Spleen (tissue), 11 donors: ENCODE results near the gene KIR2DL3. TPM values are rescaled to one million over a fixed set of nuclear protein-coding genes. Genes with fewer than 3 reads are reported as not detected.
"Not testable (repeated sequence)": the region's sequence is repeated elsewhere in the genome, so short reads cannot be mapped to it uniquely, and the experiment has no call there.

Experiments used
- DNase-seq: peaks from one replicate; pipeline ENCODE4 v3.0.0-alpha.2; 2020
- H3K27ac ChIP-seq, 8 donors: fragments of 200-600 bp; sonication (generic) in 7 of 8; 1 replicate in 4 of 8; 2 replicates in 4 of 8; pipeline versions ENCODE4 v1.5.0 to v1.8.0; 2016 to 2021; ENCODE audit warnings: inconsistent platforms in 4 of 8, mild to moderate bottlenecking in 4 of 8, moderate library complexity in 1 of 8
- H3K27me3 ChIP-seq, 7 donors: fragments of 200-600 bp; sonication (generic) in 6 of 7; replicated peaks in 1 of 7; 1 replicate in 4 of 7; 2 replicates in 3 of 7; pipeline versions ENCODE4 v1.5.0 to v1.8.0; 2016 to 2021; ENCODE audit warnings: inconsistent platforms in 3 of 7, mild to moderate bottlenecking in 1 of 7
- H3K36me3 ChIP-seq, 6 donors: fragments of 200-600 bp; sonication (generic) in 5 of 6; 1 replicate in 4 of 6; 2 replicates in 2 of 6; pipeline versions ENCODE4 v1.5.0 to v1.8.0; 2016 to 2021; ENCODE audit warnings: inconsistent platforms in 2 of 6
- H3K4me1 ChIP-seq, 6 donors: fragments of 200-600 bp; sonication (generic) in 5 of 6; 1 replicate in 3 of 6; 2 replicates in 3 of 6; pipeline versions ENCODE4 v1.5.0 to v1.8.0; 2016 to 2021; ENCODE audit warnings: inconsistent platforms in 3 of 6
- H3K4me3 ChIP-seq, 8 donors: fragments of 200-600 bp; sonication (generic) in 7 of 8; 1 replicate in 4 of 8; 2 replicates in 4 of 8; pipeline versions ENCODE4 v1.5.0 to v1.8.0; 2016 to 2021; ENCODE audit warnings: inconsistent platforms in 4 of 8, mild to moderate bottlenecking in 4 of 8, moderate library complexity in 2 of 8
- H3K9me3 ChIP-seq, 8 donors: fragments of 200-600 bp; sonication (generic) in 7 of 8; 1 replicate in 4 of 8; 2 replicates in 4 of 8; pipeline versions ENCODE4 v1.5.0 to v1.8.0; 2016 to 2021; ENCODE audit warnings: inconsistent platforms in 4 of 8
- POLR2AphosphoS5 ChIP-seq, 3 donors: sonication (generic); formaldehyde crosslinking; IDR thresholded peaks; one replicate each; pipeline ENCODE4 v1.5.1; 2017; ENCODE audit warnings: antibody characterized with exemption in 3 of 3
- WGBS, 5 donors: extraction: QIAGEN DNeasy Blood & Tissue Kit in 3 of 5; methylation state at CpG; one replicate each; pipeline versions ENCODE4 v1.1.5 to v1.1.7; 2013 to 2018; 5-methylcytosine and 5-hydroxymethylcytosine counted together
- intact Hi-C: fragments of 100-400 bp; cut with DNase I; formaldehyde crosslinking; loops from one replicate; pipeline ENCODE4 v1.15.0; 2023; ENCODE audit warnings: low total_unique reads
- polyA plus RNA-seq, 3 donors: library from polyadenylated mRNA; stranded (reverse); fragments of 200-250 nt; gene quantifications; one replicate each; pipeline ENCODE4 v1.2.1, GENCODE V29; 2013
- total RNA-seq, 7 donors: library from RNA; depleted of rRNA in 3 of 7; stranded (reverse); fragments of >200 nt in 3 of 7; fragmentation: NEBNext Ultra II Directional in 4 of 7; extraction: Animal tissue kit (Norgen Biotek cat#: 25700) in 4 of 7; gene quantifications; one replicate each; pipeline versions ENCODE4 v1.1.0 to v1.2.1, GENCODE V29; 2016 to 2021
- donor health status: healthy with polysubstance abuse.
- donor health status: DM: no; HTN: no; CAD: no; lungs with moderate emphysema.
- donor health status: DM: no; HTN: no; CAD: no.
- donor health status: Bipolar disorder and iron deficiency.
- donor health status: healthy.
- donor health status: DM: no; HTN: no; CAD: no.
- donor health status: DM: yes; HTN: yes; CAD: no.

The KIR2DL3 gene
- total and polyA plus RNA-seq, 10 donors = 0.07 to 3.5 (median 1.1) TPM; not detected in 1

- H3K9me3 ChIP-seq, H3K4me3 ChIP-seq, H3K36me3 ChIP-seq, H3K27me3 ChIP-seq, H3K4me1 ChIP-seq, intact Hi-C loops: not testable (repeated sequence)
- peak overlapping the region in 5 of 8 donors; percentile 38 to 76 (median 62) for H3K27ac ChIP-seq
- 35 to 71% (median 44%) methylated on average over 9 of the region's 9 CpGs for WGBS, 5 donors
- peak in 1 of 3 donors; percentile 47 for TF ChIP-seq POLR2AphosphoS5 (IDR thresholded peaks at IDR 0.05)
- peak; percentile 83 for DNase-seq
Observed at GRCh38 chr19:54747614-54748322, 9.5 kb downstream of the KIR2DL3 start.

- H3K27ac ChIP-seq, intact Hi-C loops, DNase-seq, H3K4me3 ChIP-seq, H3K4me1 ChIP-seq, H3K36me3 ChIP-seq, H3K9me3 ChIP-seq, H3K27me3 ChIP-seq: not testable (repeated sequence)
- WGBS, 5 donors = 33 to 61% (median 51%) methylated on average over 6 of the region's 6 CpGs
Observed at GRCh38 chr19:54750276-54750675, 12.0 kb downstream of the KIR2DL3 start.

GRCh38 chr19:54756204-54757110 is 18.1 kb downstream of the KIR2DL3 start:
- intact Hi-C loops = not testable (repeated sequence)
- WGBS, 5 donors = 71 to 88% (median 79%) methylated on average over 10 to 11 of the region's 12 CpGs

GRCh38 chr19:54758577-54758976 is 20.3 kb downstream of the KIR2DL3 start:
- H3K36me3 ChIP-seq, intact Hi-C loops: not testable (repeated sequence)
- 54 to 66% (median 56%) methylated on average over 5 to 6 of the region's 6 CpGs for WGBS, 5 donors

More at GRCh38 chr19:54756204-54757110, 18.1 kb downstream of the KIR2DL3 start:
- H3K27me3 ChIP-seq, H3K4me3 ChIP-seq, H3K9me3 ChIP-seq, H3K27ac ChIP-seq, H3K36me3 ChIP-seq, DNase-seq, H3K4me1 ChIP-seq: not testable (repeated sequence)

GRCh38 chr19:54764219-54764618 is 25.9 kb downstream of the KIR2DL3 start:
- TF ChIP-seq POLR2AphosphoS5 (IDR thresholded peaks at IDR 0.05) = peak in 1 of 3 donors; percentile 14
- peak overlapping the region in 5 of 8 donors; percentile 25 to 74 (median 60) for H3K27ac ChIP-seq
- intact Hi-C loops, H3K4me1 ChIP-seq, H3K9me3 ChIP-seq, H3K36me3 ChIP-seq, H3K27me3 ChIP-seq, H3K4me3 ChIP-seq: not testable (repeated sequence)
- 47 to 76% (median 52%) methylated on average over 8 of the region's 8 CpGs for WGBS, 5 donors
- DNase-seq = peak; percentile 75

More at GRCh38 chr19:54758577-54758976, 20.3 kb downstream of the KIR2DL3 start:
- H3K9me3 ChIP-seq, H3K27me3 ChIP-seq, DNase-seq, H3K4me3 ChIP-seq, H3K4me1 ChIP-seq: not testable (repeated sequence)
- peak overlapping the region in 3 of 8 donors; percentile 34 to 65 (median 40) for H3K27ac ChIP-seq

- not testable (repeated sequence) for DNase-seq, H3K27me3 ChIP-seq
Observed at GRCh38 chr19:54766464-54766863, 28.2 kb downstream of the KIR2DL3 start.

GRCh38 chr19:54769646-54770045 is 31.3 kb downstream of the KIR2DL3 start, which contains the start of gene KIR2DL1:
Gene KIR2DL1, plus strand, starts transcription at chr19:54769793. Its CDS starts 58 bp downstream, at chr19:54769851.
- intact Hi-C loops = not testable (repeated sequence)

More at GRCh38 chr19:54766464-54766863, 28.2 kb downstream of the KIR2DL3 start:
- H3K4me3 ChIP-seq, H3K36me3 ChIP-seq, H3K9me3 ChIP-seq, H3K4me1 ChIP-seq, H3K27ac ChIP-seq, intact Hi-C loops: not testable (repeated sequence)
- WGBS, 5 donors = 74 to 87% (median 80%) methylated on average over 3 to 4 of the region's 4 CpGs

GRCh38 chr19:54770511-54770910 is 32.2 kb downstream of the KIR2DL3 start:
- WGBS, 5 donors = 78 to 95% (median 89%) methylated on average over 3 to 4 of the region's 4 CpGs
- intact Hi-C loops, H3K9me3 ChIP-seq, H3K4me1 ChIP-seq, H3K27me3 ChIP-seq, H3K36me3 ChIP-seq, DNase-seq: not testable (repeated sequence)
- Histone ChIP-seq H3K27ac (peak overlapping the region in 1 of 8 donors; percentile 6), H3K4me3 (peak overlapping the region in 1 of 8 donors; percentile 8)

More at GRCh38 chr19:54769646-54770045, 31.3 kb downstream of the KIR2DL3 start, which contains the start of gene KIR2DL1:
- H3K27me3 ChIP-seq, DNase-seq, H3K9me3 ChIP-seq, H3K4me1 ChIP-seq, H3K36me3 ChIP-seq: not testable (repeated sequence)
- 91 to 94% (median 92%) methylated on average over 13 to 15 of the region's 15 CpGs for WGBS, 5 donors
- peak within 1 kb of the TSS in 1 of 8 donors; percentile 8 for H3K4me3 ChIP-seq
- peak within 1 kb of the TSS in 1 of 8 donors; percentile 6 for H3K27ac ChIP-seq

GRCh38 chr19:54771018-54771960 is 33.0 kb downstream of the KIR2DL3 start:
- H3K27ac ChIP-seq = peak overlapping the region in 1 of 8 donors; percentile 6
- H3K9me3 ChIP-seq, H3K4me1 ChIP-seq, H3K36me3 ChIP-seq, intact Hi-C loops, H3K27me3 ChIP-seq, DNase-seq: not testable (repeated sequence)
- peak overlapping the region in 1 of 8 donors; percentile 8 for H3K4me3 ChIP-seq
- WGBS, 5 donors = 74 to 86% (median 80%) methylated on average over 10 to 14 of the region's 15 CpGs
